GM23338 (cell line): ENCODE measurements around the gene MET.

Experiments
- EZH2 ChIP-seq: fragments of 200-600 bp; sonication (generic); IDR thresholded peaks from one replicate; pipeline ENCODE4 v1.8.0; 2017; ENCODE audit warnings: antibody characterized with exemption, mild to moderate bottlenecking, low read depth; ENCODE audit not compliant: unreplicated experiment
- JUNB ChIP-seq: IDR thresholded peaks from one replicate; pipeline ENCODE4 v1.6.1; 2016; ENCODE audit warnings: antibody characterized with exemption; ENCODE audit not compliant: unreplicated experiment
- TF ChIP-seq, protein P1 (sequence below): IDR thresholded peaks from one replicate; pipeline ENCODE4 v1.6.1; 2018; ENCODE audit warnings: antibody characterized with exemption; ENCODE audit not compliant: unreplicated experiment
- TF ChIP-seq, protein P2 (sequence below), 2 experiments: fragments of 200-600 bp in 1 of 2; sonication (generic) in 1 of 2; conservative IDR thresholded peaks; 2 replicates each; pipeline versions ENCODE4 v1.5.1 to v1.6.1; 2016 to 2017; ENCODE audit warnings: antibody characterized with exemption in 2 of 2, low read depth in 2 of 2, mild to moderate bottlenecking in 2 of 2, moderate library complexity in 1 of 2
- TF ChIP-seq, protein P3 (sequence below): IDR thresholded peaks from 2 replicates; pipeline ENCODE4 v1.6.1; 2016; ENCODE audit warnings: antibody characterized with exemption

DNA sequence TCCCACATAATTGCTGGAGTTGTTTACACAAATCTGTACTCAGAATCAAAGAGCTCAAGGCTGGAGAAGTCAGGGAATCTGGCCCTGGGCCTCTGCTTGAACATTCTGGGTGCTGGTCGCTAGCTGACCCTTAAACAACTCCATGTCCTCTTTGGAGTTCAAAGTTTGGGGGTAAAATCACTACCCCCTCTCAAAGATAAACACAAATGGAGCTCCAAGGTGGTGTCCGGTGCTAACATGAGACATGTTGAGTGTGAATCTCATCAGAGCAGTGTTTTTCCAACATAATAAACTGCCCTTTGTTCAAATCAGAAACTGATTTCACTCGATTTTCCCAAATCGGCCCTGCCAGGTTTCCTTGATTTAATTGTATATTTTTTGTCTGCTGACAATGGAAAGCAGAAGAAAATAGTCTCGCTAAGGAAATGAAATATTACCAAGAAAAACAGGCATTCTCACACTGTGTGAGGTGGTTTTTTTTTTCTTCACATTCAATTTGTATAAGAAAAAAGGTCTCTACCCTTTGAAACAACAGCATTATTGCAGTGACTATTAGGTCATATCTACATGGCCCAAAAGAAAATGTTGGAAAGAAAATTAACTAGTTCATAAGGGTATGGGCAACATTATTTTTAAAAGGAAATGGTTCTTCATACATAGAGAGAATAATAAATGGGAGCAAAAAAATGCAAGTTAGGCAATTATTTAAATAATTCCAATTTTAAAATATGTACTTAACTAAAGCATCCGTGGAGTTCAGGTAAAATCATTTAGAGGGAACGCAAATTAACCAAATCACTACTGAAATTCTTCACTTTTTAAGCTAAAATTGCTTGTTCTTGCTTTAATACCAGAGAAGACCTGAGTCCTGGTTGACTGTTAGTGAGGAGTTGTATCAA lies 134.3 kb downstream of the MET start:
- TF ChIP-seq, protein P1, sequence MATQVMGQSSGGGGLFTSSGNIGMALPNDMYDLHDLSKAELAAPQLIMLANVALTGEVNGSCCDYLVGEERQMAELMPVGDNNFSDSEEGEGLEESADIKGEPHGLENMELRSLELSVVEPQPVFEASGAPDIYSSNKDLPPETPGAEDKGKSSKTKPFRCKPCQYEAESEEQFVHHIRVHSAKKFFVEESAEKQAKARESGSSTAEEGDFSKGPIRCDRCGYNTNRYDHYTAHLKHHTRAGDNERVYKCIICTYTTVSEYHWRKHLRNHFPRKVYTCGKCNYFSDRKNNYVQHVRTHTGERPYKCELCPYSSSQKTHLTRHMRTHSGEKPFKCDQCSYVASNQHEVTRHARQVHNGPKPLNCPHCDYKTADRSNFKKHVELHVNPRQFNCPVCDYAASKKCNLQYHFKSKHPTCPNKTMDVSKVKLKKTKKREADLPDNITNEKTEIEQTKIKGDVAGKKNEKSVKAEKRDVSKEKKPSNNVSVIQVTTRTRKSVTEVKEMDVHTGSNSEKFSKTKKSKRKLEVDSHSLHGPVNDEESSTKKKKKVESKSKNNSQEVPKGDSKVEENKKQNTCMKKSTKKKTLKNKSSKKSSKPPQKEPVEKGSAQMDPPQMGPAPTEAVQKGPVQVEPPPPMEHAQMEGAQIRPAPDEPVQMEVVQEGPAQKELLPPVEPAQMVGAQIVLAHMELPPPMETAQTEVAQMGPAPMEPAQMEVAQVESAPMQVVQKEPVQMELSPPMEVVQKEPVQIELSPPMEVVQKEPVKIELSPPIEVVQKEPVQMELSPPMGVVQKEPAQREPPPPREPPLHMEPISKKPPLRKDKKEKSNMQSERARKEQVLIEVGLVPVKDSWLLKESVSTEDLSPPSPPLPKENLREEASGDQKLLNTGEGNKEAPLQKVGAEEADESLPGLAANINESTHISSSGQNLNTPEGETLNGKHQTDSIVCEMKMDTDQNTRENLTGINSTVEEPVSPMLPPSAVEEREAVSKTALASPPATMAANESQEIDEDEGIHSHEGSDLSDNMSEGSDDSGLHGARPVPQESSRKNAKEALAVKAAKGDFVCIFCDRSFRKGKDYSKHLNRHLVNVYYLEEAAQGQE, result no peak
- TF ChIP-seq, protein P2, sequence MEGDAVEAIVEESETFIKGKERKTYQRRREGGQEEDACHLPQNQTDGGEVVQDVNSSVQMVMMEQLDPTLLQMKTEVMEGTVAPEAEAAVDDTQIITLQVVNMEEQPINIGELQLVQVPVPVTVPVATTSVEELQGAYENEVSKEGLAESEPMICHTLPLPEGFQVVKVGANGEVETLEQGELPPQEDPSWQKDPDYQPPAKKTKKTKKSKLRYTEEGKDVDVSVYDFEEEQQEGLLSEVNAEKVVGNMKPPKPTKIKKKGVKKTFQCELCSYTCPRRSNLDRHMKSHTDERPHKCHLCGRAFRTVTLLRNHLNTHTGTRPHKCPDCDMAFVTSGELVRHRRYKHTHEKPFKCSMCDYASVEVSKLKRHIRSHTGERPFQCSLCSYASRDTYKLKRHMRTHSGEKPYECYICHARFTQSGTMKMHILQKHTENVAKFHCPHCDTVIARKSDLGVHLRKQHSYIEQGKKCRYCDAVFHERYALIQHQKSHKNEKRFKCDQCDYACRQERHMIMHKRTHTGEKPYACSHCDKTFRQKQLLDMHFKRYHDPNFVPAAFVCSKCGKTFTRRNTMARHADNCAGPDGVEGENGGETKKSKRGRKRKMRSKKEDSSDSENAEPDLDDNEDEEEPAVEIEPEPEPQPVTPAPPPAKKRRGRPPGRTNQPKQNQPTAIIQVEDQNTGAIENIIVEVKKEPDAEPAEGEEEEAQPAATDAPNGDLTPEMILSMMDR (conservative IDR thresholded peaks at IDR 0.05; ENCODE audit: low read depth in 2 of 2), result no peak
- TF ChIP-seq JUNB, result no peak
- TF ChIP-seq EZH2, result no peak
- TF ChIP-seq, protein P3, sequence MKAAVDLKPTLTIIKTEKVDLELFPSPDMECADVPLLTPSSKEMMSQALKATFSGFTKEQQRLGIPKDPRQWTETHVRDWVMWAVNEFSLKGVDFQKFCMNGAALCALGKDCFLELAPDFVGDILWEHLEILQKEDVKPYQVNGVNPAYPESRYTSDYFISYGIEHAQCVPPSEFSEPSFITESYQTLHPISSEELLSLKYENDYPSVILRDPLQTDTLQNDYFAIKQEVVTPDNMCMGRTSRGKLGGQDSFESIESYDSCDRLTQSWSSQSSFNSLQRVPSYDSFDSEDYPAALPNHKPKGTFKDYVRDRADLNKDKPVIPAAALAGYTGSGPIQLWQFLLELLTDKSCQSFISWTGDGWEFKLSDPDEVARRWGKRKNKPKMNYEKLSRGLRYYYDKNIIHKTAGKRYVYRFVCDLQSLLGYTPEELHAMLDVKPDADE, result no peak
